ENCODE measurements around the gene TMEM43. TPM values are rescaled to one million over a fixed set of nuclear protein-coding genes. Genes with fewer than 3 reads are reported as not detected.

The TMEM43 gene
- polyA plus RNA-seq, 1 donor (not counting 4 experiments of a cell fraction or from before 2014, with no cell fraction given), result 111 TPM

- Histone ChIP-seq H3K4me2 (ENCODE audit: control insufficient read depth, extremely low read depth, insufficient read depth, low read depth, low read length) (no peak overlapping the region), H3K9ac (ENCODE audit: control insufficient read depth, extremely low read depth, insufficient read depth, low read length) (no peak overlapping the region), H3K27me3 (ENCODE audit: control insufficient read depth, extremely low read depth, insufficient read depth, low read length) (no peaks in the 10 kb centered on the region), H3K4me1 (ENCODE audit: control insufficient read depth, extremely low read depth, insufficient read depth, low read length) (peaks cover 37% of the 10 kb centered on the region), H3K36me3 (ENCODE audit: control insufficient read depth in 2 of 2, extremely low read depth in 1 of 2, insufficient read depth in 2 of 2, low read length in 2 of 2) (peaks cover 37 to 54% of the 10 kb centered on the region in 2 experiments), H3K9me3 (ENCODE audit: control insufficient read depth, low read depth, low read length) (no peaks in the 10 kb centered on the region), H2AFZ (ENCODE audit: control insufficient read depth, low read length) (no peak overlapping the region), H3K9me1 (ENCODE audit: control insufficient read depth, extremely low read depth, insufficient read depth, low read length) (no peaks in the 10 kb centered on the region), H3K4me3 (ENCODE audit: control insufficient read depth in 2 of 3, extremely low read depth in 1 of 3, insufficient read depth in 2 of 3, low read depth in 1 of 3, low read length in 3 of 3) (no peak overlapping the region), H4K20me1 (ENCODE audit: control insufficient read depth, extremely low read depth, insufficient read depth, low read length) (peaks cover 2% of the 10 kb centered on the region), H3K27ac (ENCODE audit: control insufficient read depth, insufficient read depth, low read length) (no peak overlapping the region), H3K79me2 (ENCODE audit: control insufficient read depth, insufficient read depth, low read length) (no peaks in the 10 kb centered on the region)
- TF ChIP-seq CTCF (optimal IDR thresholded peaks at IDR 0.05 in 1 of 3, IDR thresholded peaks at IDR 0.05 in 1 of 3, conservative IDR thresholded peaks at IDR 0.05 in 1 of 3; ENCODE audit: extremely low read depth in 1 of 3, insufficient read depth in 2 of 3, low read length in 3 of 3) (no peak), EZH2 (IDR thresholded peaks at IDR 0.05; ENCODE audit: low read length) (no peak)
- DNase-seq (ENCODE audit: low read depth, low spot score) (no peak), FAIRE-seq (no peak)
- dilution Hi-C loops (cut with MboI; ENCODE audit: extremely low pct_ligation_motif_present, low sequenced_read_pairs), result no loop called here
Measured at GRCh38 chr3:14147617-14148016, 22.8 kb downstream of the TMEM43 start.

GRCh38 chr3:14148041-14148985 is 23.5 kb downstream of the TMEM43 start:
- Histone ChIP-seq H3K4me3 (ENCODE audit: control insufficient read depth in 2 of 3, extremely low read depth in 1 of 3, insufficient read depth in 2 of 3, low read depth in 1 of 3, low read length in 3 of 3) (no peak overlapping the region), H3K27me3 (ENCODE audit: control insufficient read depth, extremely low read depth, insufficient read depth, low read length) (no peaks in the 10 kb centered on the region), H3K4me2 (ENCODE audit: control insufficient read depth, extremely low read depth, insufficient read depth, low read depth, low read length) (no peak overlapping the region), H3K9me1 (ENCODE audit: control insufficient read depth, extremely low read depth, insufficient read depth, low read length) (no peaks in the 10 kb centered on the region), H3K27ac (ENCODE audit: control insufficient read depth, insufficient read depth, low read length) (no peak overlapping the region), H2AFZ (ENCODE audit: control insufficient read depth, low read length) (no peak overlapping the region), H3K36me3 (ENCODE audit: control insufficient read depth in 2 of 2, extremely low read depth in 1 of 2, insufficient read depth in 2 of 2, low read length in 2 of 2) (peaks cover 42 to 60% of the 10 kb centered on the region in 2 experiments), H3K9me3 (ENCODE audit: control insufficient read depth, low read depth, low read length) (no peaks in the 10 kb centered on the region), H3K79me2 (ENCODE audit: control insufficient read depth, insufficient read depth, low read length) (no peaks in the 10 kb centered on the region), H3K4me1 (ENCODE audit: control insufficient read depth, extremely low read depth, insufficient read depth, low read length) (peaks cover 30% of the 10 kb centered on the region), H4K20me1 (ENCODE audit: control insufficient read depth, extremely low read depth, insufficient read depth, low read length) (peaks cover 2% of the 10 kb centered on the region), H3K9ac (ENCODE audit: control insufficient read depth, extremely low read depth, insufficient read depth, low read length) (no peak overlapping the region)
- DNase-seq (ENCODE audit: low read depth, low spot score) (no peak), FAIRE-seq (no peak)
- dilution Hi-C loops (cut with MboI; ENCODE audit: extremely low pct_ligation_motif_present, low sequenced_read_pairs), result no loop called here
- TF ChIP-seq CTCF (optimal IDR thresholded peaks at IDR 0.05 in 1 of 3, IDR thresholded peaks at IDR 0.05 in 1 of 3, conservative IDR thresholded peaks at IDR 0.05 in 1 of 3; ENCODE audit: extremely low read depth in 1 of 3, insufficient read depth in 2 of 3, low read length in 3 of 3) (no peak), EZH2 (IDR thresholded peaks at IDR 0.05; ENCODE audit: low read length) (no peak)

Data from keratinocyte (primary cell).